Measurements from ENCODE around the gene PNISR.

DNA sequence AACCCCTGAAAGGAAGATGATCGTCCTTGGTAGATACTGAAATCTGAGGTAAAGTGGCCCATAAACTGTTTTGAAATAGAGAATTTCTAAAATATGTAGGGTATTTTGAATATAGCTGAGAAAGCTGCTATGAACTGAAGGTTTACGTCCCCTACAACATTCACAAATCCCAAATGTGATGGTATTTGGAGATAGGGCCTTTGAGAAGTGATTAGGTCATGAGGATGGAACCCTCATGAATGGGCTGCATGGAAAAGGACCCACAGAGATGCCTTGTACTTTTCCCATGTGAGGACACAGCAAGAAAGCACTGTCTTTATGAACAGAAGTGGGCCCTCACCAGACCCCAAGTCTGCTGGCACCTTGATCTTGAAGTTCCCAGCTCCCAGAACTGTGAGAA, 6.8 kb upstream of the PNISR start:
- TF ChIP-seq CTCF (IDR thresholded peaks at IDR 0.05): no peak
- no peak for TF ChIP-seq REST (IDR thresholded peaks at IDR 0.05; ENCODE audit: low read depth, low read length)
- no peak for TF ChIP-seq TAF1 (IDR thresholded peaks at IDR 0.05; ENCODE audit: borderline replicate concordance, low read depth, low read length)
- no peak for TF ChIP-seq EP300 (IDR thresholded peaks at IDR 0.05; ENCODE audit: borderline replicate concordance in 1 of 2, low read depth in 1 of 2, low read length in 1 of 2)
- TF ChIP-seq FOXJ3 (CRISPR knock-in tag; IDR thresholded peaks at IDR 0.05): no peak
- TF ChIP-seq RFX5 (IDR thresholded peaks at IDR 0.05; ENCODE audit: low read length): no peak
- TF ChIP-seq, protein P1, sequence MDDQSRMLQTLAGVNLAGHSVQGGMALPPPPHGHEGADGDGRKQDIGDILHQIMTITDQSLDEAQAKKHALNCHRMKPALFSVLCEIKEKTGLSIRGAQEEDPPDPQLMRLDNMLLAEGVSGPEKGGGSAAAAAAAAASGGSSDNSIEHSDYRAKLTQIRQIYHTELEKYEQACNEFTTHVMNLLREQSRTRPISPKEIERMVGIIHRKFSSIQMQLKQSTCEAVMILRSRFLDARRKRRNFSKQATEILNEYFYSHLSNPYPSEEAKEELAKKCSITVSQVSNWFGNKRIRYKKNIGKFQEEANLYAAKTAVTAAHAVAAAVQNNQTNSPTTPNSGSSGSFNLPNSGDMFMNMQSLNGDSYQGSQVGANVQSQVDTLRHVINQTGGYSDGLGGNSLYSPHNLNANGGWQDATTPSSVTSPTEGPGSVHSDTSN (IDR thresholded peaks at IDR 0.05): no peak
- no peak for TF ChIP-seq RCOR1 (IDR thresholded peaks at IDR 0.05; ENCODE audit: low read length)
- TF ChIP-seq MAX (IDR thresholded peaks at IDR 0.05; ENCODE audit: low read depth): no peak
- TF ChIP-seq GABPA (IDR thresholded peaks at IDR 0.05; ENCODE audit: low read depth): no peak
- TF ChIP-seq RAD21 (IDR thresholded peaks at IDR 0.05; ENCODE audit: low read length): no peak
